ENCODE data around the gene ALX1. TPM values are rescaled to one million over a fixed set of nuclear protein-coding genes. Genes with fewer than 3 reads are reported as not detected.
A peak's percentile ranks its signal among the peaks of the same experiment; 100 is the strongest.
"Not testable (repeated sequence)": the region's sequence is repeated elsewhere in the genome, so short reads cannot be mapped to it uniquely, and the experiment has no call there.

The ALX1 gene
- total RNA-seq, 1 donor from 2014 or later, result 3.1 TPM

GRCh38 chr12:85310025-85310424 lies 30.0 kb downstream of the ALX1 start:
- no peak overlapping the region for H3K27ac Mint-ChIP-seq (ENCODE audit: unreplicated experiment)
- DNase-seq (ENCODE audit: low spot score), result no peak
- H3K36me3 Mint-ChIP-seq (ENCODE audit: low read depth, unreplicated experiment), result no peaks in the 10 kb centered on the region
- no peak overlapping the region for H3K4me3 Mint-ChIP-seq (ENCODE audit: unreplicated experiment)
- H3K4me1 Mint-ChIP-seq (ENCODE audit: unreplicated experiment), result no peaks in the 10 kb centered on the region
- H3K27me3 Mint-ChIP-seq (ENCODE audit: unreplicated experiment), result no peaks in the 10 kb centered on the region
- H3K9me3 Mint-ChIP-seq (ENCODE audit: unreplicated experiment), result no peaks in the 10 kb centered on the region
- TF ChIP-seq CTCF (IDR thresholded peaks at IDR 0.05; ENCODE audit: unreplicated experiment), result no peak

- no peaks in the 10 kb centered on the region for H3K27me3 Mint-ChIP-seq (ENCODE audit: unreplicated experiment)
- H3K27ac Mint-ChIP-seq (ENCODE audit: unreplicated experiment), result no peak overlapping the region
- no peaks in the 10 kb centered on the region for H3K4me1 Mint-ChIP-seq (ENCODE audit: unreplicated experiment)
- H3K4me3 Mint-ChIP-seq (ENCODE audit: unreplicated experiment), result no peak overlapping the region
- H3K9me3 Mint-ChIP-seq (ENCODE audit: unreplicated experiment), result no peaks in the 10 kb centered on the region
- no peaks in the 10 kb centered on the region for H3K36me3 Mint-ChIP-seq (ENCODE audit: low read depth, unreplicated experiment)
- no peak for DNase-seq (ENCODE audit: low spot score)
- TF ChIP-seq CTCF (IDR thresholded peaks at IDR 0.05; ENCODE audit: unreplicated experiment), result peak; percentile 80
These were observed 30.5 kb downstream of the ALX1 start for GRCh38 chr12:85310456-85311076.

GRCh38 chr12:85317866-85318636 lies 38.0 kb downstream of the ALX1 start:
- not testable (repeated sequence) for DNase-seq (ENCODE audit: low spot score); H3K4me1 Mint-ChIP-seq (ENCODE audit: unreplicated experiment); H3K27me3 Mint-ChIP-seq (ENCODE audit: unreplicated experiment); H3K9me3 Mint-ChIP-seq (ENCODE audit: unreplicated experiment); H3K36me3 Mint-ChIP-seq (ENCODE audit: low read depth, unreplicated experiment)
- Mint-ChIP-seq H3K27ac (ENCODE audit: unreplicated experiment) (peak overlapping the region; percentile 75), H3K4me3 (ENCODE audit: unreplicated experiment) (peak overlapping the region; percentile 68)

- no peak overlapping the region for H3K4me3 Mint-ChIP-seq (ENCODE audit: unreplicated experiment)
- H3K9me3 Mint-ChIP-seq (ENCODE audit: unreplicated experiment), result no peaks in the 10 kb centered on the region
- no peaks in the 10 kb centered on the region for H3K4me1 Mint-ChIP-seq (ENCODE audit: unreplicated experiment)
- DNase-seq (ENCODE audit: low spot score), result no peak
- peaks cover 2% of the 10 kb centered on the region for H3K27me3 Mint-ChIP-seq (ENCODE audit: unreplicated experiment)
- H3K36me3 Mint-ChIP-seq (ENCODE audit: low read depth, unreplicated experiment), result no peaks in the 10 kb centered on the region
- no peak overlapping the region for H3K27ac Mint-ChIP-seq (ENCODE audit: unreplicated experiment)
- TF ChIP-seq CTCF (IDR thresholded peaks at IDR 0.05; ENCODE audit: unreplicated experiment), result no peak
These were observed 42.7 kb downstream of the ALX1 start for GRCh38 chr12:85322715-85323114.

- Mint-ChIP-seq H3K27me3 (ENCODE audit: unreplicated experiment) (no peaks in the 10 kb centered on the region), H3K4me1 (ENCODE audit: unreplicated experiment) (peaks cover 4% of the 10 kb centered on the region), H3K36me3 (ENCODE audit: low read depth, unreplicated experiment) (no peaks in the 10 kb centered on the region), H3K4me3 (ENCODE audit: unreplicated experiment) (no peak overlapping the region), H3K27ac (ENCODE audit: unreplicated experiment) (no peak overlapping the region), H3K9me3 (ENCODE audit: unreplicated experiment) (no peaks in the 10 kb centered on the region)
- no peak for DNase-seq (ENCODE audit: low spot score)
- no peak for TF ChIP-seq CTCF (IDR thresholded peaks at IDR 0.05; ENCODE audit: unreplicated experiment)
These were observed 45.4 kb downstream of the ALX1 start for GRCh38 chr12:85325442-85325841.
